Activated CD4-positive, CD25-positive, alpha-beta regulatory T cell treated with anti-CD3 and anti-CD28 coated beads, Interleukin-2, amount 50 U/mL, for 24 hours (primary cell): ENCODE results near the gene CCT6A.
A peak's percentile ranks its signal among the peaks of the same experiment; 100 is the strongest.
"Not testable (repeated sequence)": the region's sequence is repeated elsewhere in the genome, so short reads cannot be mapped to it uniquely, and the experiment has no call there.

ENCODE experiments used
- ATAC-seq, 2 donors: fragments of 150-1000 bp; cut with Tn5 transposase; one replicate each; pipeline ENCODE4 v1.10.0; 2021; ENCODE audit warnings: mild to moderate bottlenecking in 1 of 2, moderate library complexity in 1 of 2

CCT6A gene

GRCh38 chr7:56051339-56052191 is at the start of gene CCT6A, which contains the start of gene PSPH:
Gene CCT6A, plus strand, starts transcription at chr7:56051765. Its CDS starts 84 bp downstream, at chr7:56051849.
Gene PSPH, minus strand, starts transcription at chr7:56051444. Its CDS starts 30,232 bp downstream, at chr7:56021212.
- peak; percentile 96 to 97 for ATAC-seq

GRCh38 chr7:56003749-56004148 is 47.8 kb upstream of the CCT6A start:
- no peak for ATAC-seq

- ATAC-seq, result no peak
Observed at GRCh38 chr7:56007167-56007652, 44.4 kb upstream of the CCT6A start.

GRCh38 chr7:56007891-56008290 is 43.7 kb upstream of the CCT6A start:
- no peak for ATAC-seq

- ATAC-seq, result no peak
Observed at GRCh38 chr7:56009695-56010094, 41.9 kb upstream of the CCT6A start.

GRCh38 chr7:56017015-56017414 is 34.5 kb upstream of the CCT6A start:
- ATAC-seq, result not testable (repeated sequence)

- ATAC-seq, result no peak
Observed at GRCh38 chr7:56019501-56019900, 32.1 kb upstream of the CCT6A start.

GRCh38 chr7:56023500-56023899 is 28.1 kb upstream of the CCT6A start:
- ATAC-seq, result no peak

GRCh38 chr7:56026538-56026937 is 25.0 kb upstream of the CCT6A start:
- ATAC-seq, result no peak

- no peak for ATAC-seq
Observed at GRCh38 chr7:56028942-56029630, 22.5 kb upstream of the CCT6A start.

GRCh38 chr7:56030340-56030739 is 21.2 kb upstream of the CCT6A start:
- ATAC-seq, result no peak

GRCh38 chr7:56031556-56031955 is 20.0 kb upstream of the CCT6A start:
- ATAC-seq, result not testable (repeated sequence)

GRCh38 chr7:56032578-56032977 is 19.0 kb upstream of the CCT6A start:
- ATAC-seq, result not testable (repeated sequence)

- ATAC-seq, result peak; percentile 85 to 89
Observed at GRCh38 chr7:56033671-56034432, 17.7 kb upstream of the CCT6A start.

GRCh38 chr7:56040730-56041129 is 10.8 kb upstream of the CCT6A start:
- ATAC-seq, result no peak

- not testable (repeated sequence) for ATAC-seq
Observed at GRCh38 chr7:56045758-56046157, 5.8 kb upstream of the CCT6A start.

- no peak for ATAC-seq
Observed at GRCh38 chr7:56046721-56047445, 4.7 kb upstream of the CCT6A start.

GRCh38 chr7:56047446-56048116 is 4.0 kb upstream of the CCT6A start:
- ATAC-seq, result not testable (repeated sequence)

- ATAC-seq, result no peak
Observed at GRCh38 chr7:56048245-56048644, 3.3 kb upstream of the CCT6A start.

- ATAC-seq, result not testable (repeated sequence)
Observed at GRCh38 chr7:56048763-56049162, 2.8 kb upstream of the CCT6A start.

GRCh38 chr7:56051053-56051338 is 569 bp upstream of the CCT6A start:
- no peak for ATAC-seq

GRCh38 chr7:56053379-56053778 is 1.8 kb downstream of the CCT6A start:
- ATAC-seq, result no peak
